Type B pancreatic cell (in vitro differentiated cells): ENCODE measurements around the gene TMEM63A. TPM values are rescaled to one million over a fixed set of nuclear protein-coding genes. Genes with fewer than 3 reads are reported as not detected.

Experiments used
- DNase-seq: peaks from one replicate; pipeline ENCODE4 v3.0.0; 2021; ENCODE audit warnings: mixed read lengths; ENCODE audit not compliant: unreplicated experiment; ENCODE audit errors: extremely low spot score
- H3K27ac Mint-ChIP-seq: 2 replicates; pipeline ENCODE4 v1.8.0; 2021; ENCODE audit warnings: mild to moderate bottlenecking, mixed read lengths
- H3K27me3 Mint-ChIP-seq: 2 replicates; pipeline ENCODE4 v1.8.0; 2021; ENCODE audit warnings: mixed read lengths
- H3K36me3 Mint-ChIP-seq: 2 replicates; pipeline ENCODE4 v1.8.0; 2021; ENCODE audit warnings: mixed read lengths
- H3K4me1 Mint-ChIP-seq: one replicate; pipeline ENCODE4 v1.8.0; 2021; ENCODE audit warnings: mixed read lengths; ENCODE audit not compliant: unreplicated experiment
- H3K4me3 Mint-ChIP-seq: 2 replicates; pipeline ENCODE4 v1.8.0; 2021; ENCODE audit warnings: mild to moderate bottlenecking, mixed read lengths
- H3K9me3 Mint-ChIP-seq: 2 replicates; pipeline ENCODE4 v1.8.0; 2021; ENCODE audit warnings: mixed read lengths
- CTCF ChIP-seq: fragments of 200-600 bp; sonication (generic); conservative IDR thresholded peaks from 2 replicates; pipeline ENCODE4 v1.5.0; 2021; ENCODE audit warnings: antibody characterized with exemption, mild to moderate bottlenecking
- total RNA-seq: library from RNA; stranded (reverse); gene quantifications from 2 replicates; pipeline ENCODE4 v1.2.1, GENCODE V29; 2021; ENCODE audit warnings: low replicate concordance

TMEM63A gene
- total RNA-seq, 1 donor from 2014 or later: 63.3 TPM

- Mint-ChIP-seq H3K4me3 (peak overlapping the region; percentile 53), H3K27me3 (no peaks in the 10 kb centered on the region), H3K36me3 (no peaks in the 10 kb centered on the region), H3K27ac (peak overlapping the region; percentile 92), H3K9me3 (no peaks in the 10 kb centered on the region), H3K4me1 (peaks cover 28% of the 10 kb centered on the region)
- DNase-seq: no peak
- TF ChIP-seq CTCF: no peak
These were observed 7.0 kb downstream of the TMEM63A start for GRCh38 chr1:225875044-225875815.

DNA sequence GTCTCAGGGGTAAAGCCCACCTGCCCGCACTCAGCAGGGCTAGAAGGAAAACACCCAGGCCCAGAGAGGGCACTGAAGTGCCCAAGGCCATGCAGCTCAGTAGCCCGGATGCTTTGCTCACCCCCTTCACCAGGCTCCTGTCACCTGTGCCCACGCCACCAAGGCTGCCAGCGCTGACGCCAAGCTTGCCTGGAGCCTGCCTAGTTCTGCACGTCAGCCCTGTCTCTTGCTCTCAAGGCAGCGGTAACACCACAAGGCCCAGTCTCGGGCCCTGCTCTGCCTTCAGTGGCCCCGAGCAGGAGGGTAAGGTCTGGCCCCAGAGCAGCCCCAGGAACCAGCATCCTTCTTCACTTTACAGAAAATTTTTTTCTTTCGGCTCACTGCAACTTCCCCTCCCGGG lies 7.7 kb downstream of the TMEM63A start:
- H3K4me1 Mint-ChIP-seq: peaks cover 20% of the 10 kb centered on the region
- no peak for DNase-seq
- H3K36me3 Mint-ChIP-seq: no peaks in the 10 kb centered on the region
- no peak for TF ChIP-seq CTCF
- no peak overlapping the region for H3K4me3 Mint-ChIP-seq
- no peaks in the 10 kb centered on the region for H3K9me3 Mint-ChIP-seq
- no peaks in the 10 kb centered on the region for H3K27me3 Mint-ChIP-seq
- H3K27ac Mint-ChIP-seq: peak overlapping the region; percentile 92

- peaks cover 15% of the 10 kb centered on the region for H3K4me1 Mint-ChIP-seq
- H3K27ac Mint-ChIP-seq: peak overlapping the region; percentile 52
- H3K27me3 Mint-ChIP-seq: no peaks in the 10 kb centered on the region
- no peaks in the 10 kb centered on the region for H3K9me3 Mint-ChIP-seq
- no peak overlapping the region for H3K4me3 Mint-ChIP-seq
- H3K36me3 Mint-ChIP-seq: no peaks in the 10 kb centered on the region
- TF ChIP-seq CTCF: no peak
- no peak for DNase-seq
These were observed 8.8 kb downstream of the TMEM63A start for GRCh38 chr1:225873281-225873850.

GRCh38 chr1:225872075-225872430 lies 10.1 kb downstream of the TMEM63A start:
- Mint-ChIP-seq H3K4me1 (peaks cover 8% of the 10 kb centered on the region), H3K36me3 (peaks cover 3% of the 10 kb centered on the region), H3K27ac (no peak overlapping the region)

GRCh38 chr1:225871359-225872074 lies 10.7 kb downstream of the TMEM63A start:
- Mint-ChIP-seq H3K27ac (no peak overlapping the region), H3K4me1 (peaks cover 11% of the 10 kb centered on the region), H3K9me3 (no peaks in the 10 kb centered on the region), H3K27me3 (no peaks in the 10 kb centered on the region), H3K36me3 (peaks cover 3% of the 10 kb centered on the region), H3K4me3 (no peak overlapping the region)
- DNase-seq: no peak
- TF ChIP-seq CTCF: no peak

More at GRCh38 chr1:225872075-225872430, 10.1 kb downstream of the TMEM63A start:
- no peak for TF ChIP-seq CTCF
- Mint-ChIP-seq H3K9me3 (no peaks in the 10 kb centered on the region), H3K27me3 (no peaks in the 10 kb centered on the region), H3K4me3 (no peak overlapping the region)
- DNase-seq: no peak
